ENCODE data around the gene ELAVL2. TPM values are rescaled to one million over a fixed set of nuclear protein-coding genes. Genes with fewer than 3 reads are reported as not detected.
A peak's percentile ranks its signal among the peaks of the same experiment; 100 is the strongest.

Gene ELAVL2
- total RNA-seq, 1 donor from 2014 or later = not detected

DNA sequence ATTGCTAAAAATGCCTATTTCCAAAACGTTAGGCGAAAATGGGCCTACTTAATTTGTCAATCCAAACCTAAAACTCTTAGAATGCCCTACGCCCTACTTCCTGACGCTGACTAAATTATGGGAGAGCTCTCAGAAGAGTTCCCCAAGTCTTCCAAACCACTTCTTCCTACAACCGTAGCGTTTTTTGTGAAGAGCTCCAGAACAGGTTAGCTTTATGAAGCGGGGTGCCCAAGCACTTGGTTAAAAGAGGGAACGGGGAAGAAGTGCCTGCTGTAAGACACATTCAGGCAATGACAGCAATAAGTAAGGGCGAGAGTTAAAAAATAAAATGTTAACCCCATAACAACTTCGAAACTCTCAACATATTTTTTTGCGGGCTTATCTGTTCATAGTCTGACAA lies 2.8 kb downstream of the ELAVL2 start:
- H3K4me1 ChIP-seq = peaks cover 24% of the 10 kb centered on the region
- no peak overlapping the region for H3K27ac ChIP-seq
- DNase-seq (no peak), ATAC-seq (no peak)
- peaks cover 79% of the 10 kb centered on the region for H3K27me3 ChIP-seq (ENCODE audit: low read depth)
- H3K4me3 ChIP-seq = no peak overlapping the region
- TF ChIP-seq, protein P1, sequence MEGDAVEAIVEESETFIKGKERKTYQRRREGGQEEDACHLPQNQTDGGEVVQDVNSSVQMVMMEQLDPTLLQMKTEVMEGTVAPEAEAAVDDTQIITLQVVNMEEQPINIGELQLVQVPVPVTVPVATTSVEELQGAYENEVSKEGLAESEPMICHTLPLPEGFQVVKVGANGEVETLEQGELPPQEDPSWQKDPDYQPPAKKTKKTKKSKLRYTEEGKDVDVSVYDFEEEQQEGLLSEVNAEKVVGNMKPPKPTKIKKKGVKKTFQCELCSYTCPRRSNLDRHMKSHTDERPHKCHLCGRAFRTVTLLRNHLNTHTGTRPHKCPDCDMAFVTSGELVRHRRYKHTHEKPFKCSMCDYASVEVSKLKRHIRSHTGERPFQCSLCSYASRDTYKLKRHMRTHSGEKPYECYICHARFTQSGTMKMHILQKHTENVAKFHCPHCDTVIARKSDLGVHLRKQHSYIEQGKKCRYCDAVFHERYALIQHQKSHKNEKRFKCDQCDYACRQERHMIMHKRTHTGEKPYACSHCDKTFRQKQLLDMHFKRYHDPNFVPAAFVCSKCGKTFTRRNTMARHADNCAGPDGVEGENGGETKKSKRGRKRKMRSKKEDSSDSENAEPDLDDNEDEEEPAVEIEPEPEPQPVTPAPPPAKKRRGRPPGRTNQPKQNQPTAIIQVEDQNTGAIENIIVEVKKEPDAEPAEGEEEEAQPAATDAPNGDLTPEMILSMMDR (IDR thresholded peaks at IDR 0.05) = no peak
- intact Hi-C loops (cut with DNase I) = no loop called here
- H3K9me3 ChIP-seq = no peaks in the 10 kb centered on the region
- no peaks in the 10 kb centered on the region for H3K36me3 ChIP-seq

DNA sequence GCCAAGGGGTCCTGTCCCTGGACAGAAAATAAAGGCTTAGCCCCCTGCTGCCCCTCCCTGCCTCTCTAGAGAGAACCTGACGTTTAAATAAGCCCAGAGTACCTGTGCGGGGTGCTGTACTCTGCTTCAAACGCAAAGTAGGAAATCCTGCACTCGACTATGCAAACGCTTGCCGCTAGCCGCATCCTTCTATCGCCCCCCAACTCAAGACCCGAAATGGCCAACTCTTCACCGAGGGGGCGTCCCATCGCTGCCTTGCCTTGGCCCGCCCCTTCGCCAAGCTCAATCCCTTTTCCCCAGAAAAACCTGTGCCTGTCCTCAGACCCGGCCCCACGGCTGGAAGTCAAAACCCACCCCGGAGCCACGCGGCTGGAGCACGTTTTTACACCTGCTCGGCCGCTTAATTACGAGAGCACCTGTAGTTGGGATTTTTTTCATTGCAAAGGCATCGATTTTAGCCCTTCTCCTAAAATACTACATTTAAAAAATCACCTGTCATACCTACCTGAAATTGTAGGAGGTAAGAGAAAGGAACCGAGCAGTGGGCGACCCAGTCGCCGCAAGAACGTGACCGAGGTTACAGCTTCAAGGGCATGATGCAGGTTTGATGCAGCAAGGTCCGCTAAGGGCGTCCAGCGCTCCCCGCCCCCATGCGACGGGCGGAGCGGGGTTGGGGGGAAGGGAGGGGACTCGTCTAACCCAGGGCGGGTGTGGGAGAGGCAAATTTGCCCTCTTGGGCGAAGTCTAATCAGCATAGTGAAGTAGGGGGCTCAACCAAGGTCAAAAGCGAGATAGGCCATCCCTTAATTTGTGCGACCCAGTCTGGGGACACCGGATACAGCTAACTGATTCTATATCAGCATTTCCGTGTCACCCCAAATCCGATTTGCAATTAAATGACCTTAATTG lies 3.5 kb downstream of the ELAVL2 start:
- ATAC-seq (no peak), DNase-seq (no peak)
- peak overlapping the region; percentile 41 for H3K4me3 ChIP-seq
- H3K36me3 ChIP-seq = no peaks in the 10 kb centered on the region
- intact Hi-C loops (cut with DNase I) = no loop called here
- H3K9me3 ChIP-seq = no peaks in the 10 kb centered on the region
- H3K27ac ChIP-seq = no peak overlapping the region
- H3K4me1 ChIP-seq = peaks cover 24% of the 10 kb centered on the region
- peaks cover 72% of the 10 kb centered on the region for H3K27me3 ChIP-seq (ENCODE audit: low read depth)
- TF ChIP-seq, protein P1 (IDR thresholded peaks at IDR 0.05) = no peak

DNA sequence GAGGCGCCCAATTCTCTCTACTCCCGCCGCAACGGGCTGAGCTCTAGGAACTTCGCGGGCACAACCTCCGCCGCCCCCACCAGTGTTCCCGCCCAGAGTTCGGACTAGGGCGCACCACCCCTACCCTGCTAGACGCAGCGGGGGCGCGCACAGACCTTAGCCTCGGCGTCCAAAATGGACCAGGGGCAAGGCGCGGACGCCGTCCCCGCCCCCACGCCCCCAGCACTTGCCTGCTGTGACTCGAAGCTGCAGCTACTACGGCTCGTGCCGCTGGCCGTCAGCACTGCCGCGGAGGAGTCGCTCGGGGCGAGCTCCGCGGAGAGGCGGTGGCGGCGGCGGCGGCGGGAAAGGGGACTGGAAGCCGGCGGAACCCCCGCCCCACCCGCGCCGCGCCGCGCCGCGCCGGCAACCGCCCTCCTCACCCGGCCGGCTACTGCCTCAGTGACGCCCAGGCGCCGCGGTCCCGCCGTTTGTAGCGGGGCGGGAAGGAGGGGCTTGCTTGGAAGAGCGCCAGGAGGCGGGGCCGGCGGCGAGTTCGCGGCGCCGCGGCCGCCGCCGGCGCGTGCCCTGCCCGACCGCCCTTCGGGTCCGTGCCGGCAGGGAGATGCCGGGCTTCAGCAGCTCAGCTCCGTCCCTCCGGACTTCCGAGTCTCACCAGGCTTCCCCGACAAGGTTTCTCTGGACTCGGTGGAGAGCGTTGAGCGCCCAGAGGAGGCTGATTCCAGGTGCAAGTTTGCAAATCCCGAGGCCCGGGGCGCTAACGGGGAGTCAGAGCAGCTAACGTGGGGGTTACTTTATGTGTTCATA lies 4.5 kb downstream of the ELAVL2 start:
- DNase-seq (no peak), ATAC-seq (peak; percentile 25 to 35)
- Histone ChIP-seq H3K4me1 (peaks cover 23% of the 10 kb centered on the region), H3K27me3 (ENCODE audit: low read depth) (peaks cover 64% of the 10 kb centered on the region), H3K4me3 (peak overlapping the region; percentile 41), H3K27ac (no peak overlapping the region), H3K36me3 (no peaks in the 10 kb centered on the region), H3K9me3 (no peaks in the 10 kb centered on the region)
- intact Hi-C loops (cut with DNase I) = no loop called here
- TF ChIP-seq, protein P1 (IDR thresholded peaks at IDR 0.05) = no peak

DNA sequence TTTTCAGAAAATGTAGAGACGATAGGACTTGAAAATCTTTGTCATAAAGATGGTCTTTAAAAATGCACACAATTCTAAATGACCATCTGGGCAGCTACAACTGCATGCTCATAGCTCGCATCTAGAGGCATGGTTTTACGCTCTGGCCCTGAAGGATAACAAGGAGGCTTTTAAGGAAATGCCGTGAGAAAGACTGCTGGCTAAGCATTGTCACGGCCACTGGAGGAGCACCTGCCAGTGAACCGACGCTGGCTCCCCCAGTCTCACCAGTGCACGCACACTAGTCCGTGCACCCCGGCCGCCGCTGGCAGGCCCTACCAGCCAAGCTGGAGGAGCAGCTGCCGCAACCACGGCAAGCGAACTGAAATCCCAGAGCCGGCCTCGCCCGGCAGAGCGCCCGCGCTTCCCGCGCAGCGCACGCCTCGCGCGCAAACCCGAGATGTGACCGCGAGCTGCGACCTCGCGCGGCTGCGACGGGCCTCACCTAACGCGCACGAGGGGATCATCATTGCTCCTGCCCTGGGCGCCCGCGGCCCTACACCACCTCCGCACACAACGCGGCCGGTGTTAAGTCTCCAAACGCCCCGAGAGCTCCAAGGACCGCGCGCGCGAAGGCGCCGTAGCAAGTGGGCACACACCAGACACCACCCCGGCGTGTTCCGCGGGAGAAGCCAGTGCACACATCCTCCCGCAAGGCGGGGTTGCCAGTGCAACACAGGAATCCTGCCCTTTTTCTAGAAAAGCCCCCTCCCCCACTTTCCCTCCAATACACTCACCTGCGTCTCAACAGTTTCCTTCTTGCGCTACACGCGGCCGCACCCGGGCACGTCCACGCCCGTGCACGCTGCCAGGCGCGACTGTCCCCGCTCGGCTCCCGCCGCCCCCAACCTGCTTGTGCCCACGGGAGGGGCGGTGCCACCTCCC lies 5.3 kb downstream of the ELAVL2 start:
- ATAC-seq = peak; percentile 18

More for the DNA sequence above, 5.3 kb downstream of the ELAVL2 start:
- peaks cover 19% of the 10 kb centered on the region for H3K4me1 ChIP-seq
- H3K27me3 ChIP-seq (ENCODE audit: low read depth) = peaks cover 57% of the 10 kb centered on the region
- TF ChIP-seq, protein P1 (IDR thresholded peaks at IDR 0.05) = no peak
- H3K27ac ChIP-seq = no peak overlapping the region
- no peak for DNase-seq
- H3K36me3 ChIP-seq = no peaks in the 10 kb centered on the region
- H3K4me3 ChIP-seq = peak overlapping the region; percentile 41
- intact Hi-C loops (cut with DNase I) = no loop called here
- no peaks in the 10 kb centered on the region for H3K9me3 ChIP-seq
